A549 (cell line): Measurements from ENCODE around the gene BARX1. TPM values are rescaled to one million over a fixed set of nuclear protein-coding genes. Genes with fewer than 3 reads are reported as not detected.

Experiments
- ATAC-seq, 2 experiments: fragments of 200-7000 bp in 1 of 2; fragments of >200 bp in 1 of 2; cut with Nextera tagmentation in 1 of 2; cut with Tn5 transposase in 1 of 2; 3 replicates each; pipeline versions ENCODE4 v1.8.0 to v1.9.1; 2018 to 2020; ENCODE audit warnings: mild to moderate bottlenecking in 1 of 2, moderate library complexity in 1 of 2
- CTCF ChIA-PET: fragments of 300-600 bp; sonication (Branson Sonifier 250); formaldehyde crosslinking; extraction: SDS; loops from one replicate; lab custom pipeline; 2021; ENCODE audit warnings: antibody characterized with exemption, inconsistent platforms; lab: Yijun Ruan, JAX
- POLR2A ChIA-PET: fragments of 350-600 bp; formaldehyde crosslinking; extraction: SDS; loops from one replicate; lab custom pipeline; 2021; ENCODE audit warnings: antibody characterized with exemption, inconsistent platforms; lab: Yijun Ruan, JAX
- DNase-seq, 2 experiments: peaks; one replicate each; pipeline versions ENCODE4 v3.0.0 to v3.0.0-alpha.2; 2011 to 2016; ENCODE audit warnings: low read depth in 1 of 2, low spot score in 1 of 2
- FAIRE-seq: peaks from 2 replicates; lab custom pipeline; 2011; peaks lifted over from hg19 to GRCh38; lab: Jason Lieb, UNC
- H3K27ac ChIP-seq, 2 experiments: fragments of >200 bp; sonication (Bioruptor Twin); formaldehyde crosslinking; 3 replicates each; pipeline ENCODE4 v1.5.1; 2016 to 2017
- H3K4me1 ChIP-seq: fragments of >200 bp; sonication (Bioruptor Twin); formaldehyde crosslinking; 3 replicates; pipeline ENCODE4 v1.6.1; 2016
- H3K4me2 ChIP-seq: fragments of >200 bp; sonication (Bioruptor Twin); formaldehyde crosslinking; 3 replicates; pipeline ENCODE4 v1.6.1; 2016
- H3K4me3 ChIP-seq: fragments of >200 bp; sonication (Bioruptor Twin); formaldehyde crosslinking; 3 replicates; pipeline ENCODE4 v1.5.1; 2016
- H3K9me3 ChIP-seq: fragments of >200 bp; sonication (Bioruptor Twin); formaldehyde crosslinking; 3 replicates; pipeline ENCODE4 v1.6.1; 2016
- BHLHE40 ChIP-seq: IDR thresholded peaks from 2 replicates; pipeline ENCODE4 v1.6.1; 2012; ENCODE audit warnings: low read depth, low read length, inconsistent platforms
- CBX2 ChIP-seq: fragments of 200-600 bp; sonication (generic); IDR thresholded peaks from 2 replicates; pipeline ENCODE4 v1.6.1; 2016; ENCODE audit warnings: low read depth, mild to moderate bottlenecking, borderline replicate concordance
- CEBPB ChIP-seq, 2 experiments: fragments of >200 bp in 1 of 2; sonication (Bioruptor Twin) in 1 of 2; formaldehyde crosslinking in 1 of 2; IDR thresholded peaks; 2 replicates each; pipeline ENCODE4 v1.6.1; 2012 to 2016
- CHD4 ChIP-seq: fragments of 200-600 bp; sonication (generic); IDR thresholded peaks from 2 replicates; pipeline ENCODE4 v1.6.1; 2016; ENCODE audit warnings: antibody characterized with exemption, mild to moderate bottlenecking, borderline replicate concordance
- EHF ChIP-seq: fragments of 250-450 bp; sonication (Bioruptor Pico); IDR thresholded peaks from 2 replicates; pipeline ENCODE4 v1.5.0; 2020; ENCODE audit warnings: mild to moderate bottlenecking
- FOSB ChIP-seq: fragments of 250-450 bp; sonication (Bioruptor Pico); IDR thresholded peaks from 2 replicates; pipeline ENCODE4 v1.5.0; 2020; ENCODE audit warnings: mild to moderate bottlenecking, moderate library complexity
- FOXS1 ChIP-seq: fragments of 250-450 bp; sonication (Bioruptor Pico); IDR thresholded peaks from 2 replicates; pipeline ENCODE4 v1.5.0; 2020; ENCODE audit warnings: mild to moderate bottlenecking, moderate library complexity
- GATA3 ChIP-seq: IDR thresholded peaks from 2 replicates; pipeline ENCODE4 v1.6.1; 2012; ENCODE audit warnings: borderline replicate concordance
- HDAC2 ChIP-seq: fragments of 200-600 bp; sonication (generic); IDR thresholded peaks from 2 replicates; pipeline ENCODE4 v1.6.1; 2016
- HEYL ChIP-seq: fragments of 250-450 bp; sonication (Bioruptor Pico); IDR thresholded peaks from 2 replicates; pipeline ENCODE4 v1.8.0; 2021; ENCODE audit warnings: mild to moderate bottlenecking, moderate library complexity
- HOXA7 ChIP-seq: fragments of 250-450 bp; sonication (Bioruptor Pico); IDR thresholded peaks from 2 replicates; pipeline ENCODE4 v1.5.0; 2020; ENCODE audit warnings: mild to moderate bottlenecking, moderate library complexity
- HOXB5 ChIP-seq: fragments of 250-450 bp; sonication (Bioruptor Pico); IDR thresholded peaks from 2 replicates; pipeline ENCODE4 v1.5.0; 2020; ENCODE audit warnings: mild to moderate bottlenecking, moderate library complexity
- JUNB ChIP-seq: fragments of >200 bp; sonication (Bioruptor Twin); formaldehyde crosslinking; IDR thresholded peaks from 2 replicates; pipeline ENCODE4 v1.6.1; 2016
- KDM1A ChIP-seq: fragments of 200-600 bp; sonication (generic); IDR thresholded peaks from 2 replicates; pipeline ENCODE4 v1.6.1; 2016; ENCODE audit warnings: low read depth, mild to moderate bottlenecking
- MYC ChIP-seq: IDR thresholded peaks from 2 replicates; pipeline ENCODE4 v1.6.1; 2012; ENCODE audit warnings: mild to moderate bottlenecking, inconsistent platforms, low read length, improper control_type of control experiment, borderline replicate concordance
- NFE2L2 ChIP-seq: fragments of 150-350 bp; conservative IDR thresholded peaks from 2 replicates; pipeline ENCODE4 v1.6.1; 2014; ENCODE audit warnings: low read length
- NPAS2 ChIP-seq: fragments of 250-450 bp; sonication (Bioruptor Pico); IDR thresholded peaks from 2 replicates; pipeline ENCODE4 v1.8.0; 2022; ENCODE audit warnings: mild to moderate bottlenecking, moderate library complexity, borderline replicate concordance
- NR3C1 ChIP-seq: fragments of >200 bp; sonication (Bioruptor Twin); formaldehyde crosslinking; IDR thresholded peaks from 3 replicates; pipeline ENCODE4 v1.6.1; 2017
- POLR2AphosphoS2 ChIP-seq: conservative IDR thresholded peaks from 2 replicates; pipeline ENCODE4 v1.6.1; 2012; ENCODE audit warnings: low read length, improper control_type of control experiment, inconsistent platforms
- RAD21 ChIP-seq, 2 experiments: fragments of >200 bp in 1 of 2; sonication (Bioruptor Twin) in 1 of 2; formaldehyde crosslinking in 1 of 2; IDR thresholded peaks in 1 of 2; conservative IDR thresholded peaks in 1 of 2; 2 replicates in 1 of 2; 3 replicates in 1 of 2; pipeline ENCODE4 v1.6.1; 2012 to 2018; ENCODE audit warnings: inconsistent platforms in 1 of 2
- RARB ChIP-seq: fragments of 250-450 bp; sonication (Bioruptor Pico); IDR thresholded peaks from 2 replicates; pipeline ENCODE4 v1.8.0; 2021; ENCODE audit warnings: mild to moderate bottlenecking, moderate library complexity
- RFX5 ChIP-seq: fragments of 450-650 bp; IDR thresholded peaks from 2 replicates; pipeline ENCODE4 v1.7.1; 2014; ENCODE audit warnings: antibody characterized with exemption, mild to moderate bottlenecking, moderate library complexity
- SREBF2 ChIP-seq: fragments of 450-650 bp; IDR thresholded peaks from 2 replicates; pipeline ENCODE4 v1.6.1; 2014; ENCODE audit warnings: mild to moderate bottlenecking, moderate library complexity
- TP53 ChIP-seq: fragments of 250-450 bp; sonication (Bioruptor Pico); IDR thresholded peaks from 2 replicates; pipeline ENCODE4 v1.5.0; 2021; ENCODE audit warnings: mild to moderate bottlenecking, moderate library complexity
- ZNF302 ChIP-seq: fragments of 250-450 bp; sonication (Bioruptor Pico); IDR thresholded peaks from 2 replicates; pipeline ENCODE4 v1.9.0; 2021; ENCODE audit warnings: inconsistent platforms, mild to moderate bottlenecking, moderate library complexity
- WGBS: methylation state at CpG from one replicate; pipeline ENCODE4 v1.1.6; 2017; ENCODE audit errors: missing lambda C conversion rate; 5-methylcytosine and 5-hydroxymethylcytosine counted together
- polyA plus RNA-seq, 4 experiments: library from polyadenylated mRNA; depleted of rRNA in 3 of 4; stranded (reverse); fragments of >200 nt; fragmentation: RNase III in 1 of 4; extraction: RNeasy Plus Mini Kit Qiagen cat#74134 plus additional on column Dnase treatment in 1 of 4; gene quantifications; 2 replicates in 3 of 4; 3 replicates in 1 of 4; pipeline ENCODE4 v1.2.3, GENCODE V29; 2011 to 2017
- TF ChIP-seq, protein P1 (sequence below): fragments of 450-650 bp; IDR thresholded peaks from 2 replicates; pipeline ENCODE4 v1.6.1; 2014; ENCODE audit warnings: antibody characterized with exemption
- TF ChIP-seq, protein P2 (sequence below): IDR thresholded peaks from 2 replicates; pipeline ENCODE4 v1.6.1; 2012
- TF ChIP-seq, protein P3 (sequence below): fragments of 250-450 bp; sonication (Bioruptor Pico); IDR thresholded peaks from 2 replicates; pipeline ENCODE4 v1.5.0; 2020; ENCODE audit warnings: low read depth, mild to moderate bottlenecking, moderate library complexity
- TF ChIP-seq, protein P4 (sequence below): fragments of 150-350 bp; IDR thresholded peaks from 2 replicates; pipeline ENCODE4 v1.6.1; 2014; ENCODE audit warnings: low read depth, mild to moderate bottlenecking, low read length
- TF ChIP-seq, protein P5 (sequence below): fragments of >200 bp; sonication (Bioruptor Twin); formaldehyde crosslinking; IDR thresholded peaks from 3 replicates; pipeline ENCODE4 v1.6.1; 2016
- TF ChIP-seq, protein P6 (sequence below): IDR thresholded peaks from 2 replicates; pipeline ENCODE4 v1.6.1; 2012
- TF ChIP-seq, protein P7 (sequence below): fragments of >200 bp; sonication (Bioruptor Twin); formaldehyde crosslinking; IDR thresholded peaks from 2 replicates; pipeline ENCODE4 v1.6.1; 2016

The BARX1 gene
- polyA plus RNA-seq, 2 of the 4 experiments (the other 2 are of a cell fraction) = 3.5 to 7.3 TPM

DNA sequence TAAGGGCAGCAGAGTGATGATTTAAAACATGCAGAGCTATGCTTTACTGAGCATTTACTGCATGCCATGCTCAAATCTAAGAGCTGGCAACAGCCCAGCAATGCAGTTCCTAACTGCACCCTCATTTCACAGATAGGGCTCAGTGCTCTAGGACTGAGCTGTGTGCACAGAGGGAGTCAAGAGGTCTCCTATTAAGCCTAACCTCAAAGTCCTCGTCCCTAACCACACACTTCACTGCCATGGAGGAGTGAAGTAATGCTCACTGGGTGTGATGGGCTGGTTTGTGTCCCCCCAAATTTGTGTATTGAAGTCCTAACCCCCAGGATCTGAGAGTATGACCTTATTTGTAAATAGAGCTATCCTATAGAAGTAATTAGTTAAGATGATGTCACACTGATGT lies 25.9 kb downstream of the BARX1 start:
- DNase-seq (no peak), ATAC-seq (no peak), FAIRE-seq (no peak)
- TF ChIP-seq BHLHE40 = no peak
- TF ChIP-seq RARB (CRISPR knock-in tag) = no peak
- no peak for TF ChIP-seq MYC
- no peak for TF ChIP-seq SREBF2
- TF ChIP-seq CEBPB (IDR thresholded peaks at IDR 0.05) = no peak
- no peak for TF ChIP-seq FOSB (CRISPR knock-in tag)
- no peak for TF ChIP-seq FOXS1 (CRISPR knock-in tag)
- no peak for TF ChIP-seq EHF (CRISPR knock-in tag)
- no peak for TF ChIP-seq CHD4
- TF ChIP-seq POLR2AphosphoS2 = no peak
- TF ChIP-seq, protein P1, sequence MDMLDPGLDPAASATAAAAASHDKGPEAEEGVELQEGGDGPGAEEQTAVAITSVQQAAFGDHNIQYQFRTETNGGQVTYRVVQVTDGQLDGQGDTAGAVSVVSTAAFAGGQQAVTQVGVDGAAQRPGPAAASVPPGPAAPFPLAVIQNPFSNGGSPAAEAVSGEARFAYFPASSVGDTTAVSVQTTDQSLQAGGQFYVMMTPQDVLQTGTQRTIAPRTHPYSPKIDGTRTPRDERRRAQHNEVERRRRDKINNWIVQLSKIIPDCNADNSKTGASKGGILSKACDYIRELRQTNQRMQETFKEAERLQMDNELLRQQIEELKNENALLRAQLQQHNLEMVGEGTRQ = no peak
- no peak for TF ChIP-seq HOXB5 (CRISPR knock-in tag)
- TF ChIP-seq, protein P2, sequence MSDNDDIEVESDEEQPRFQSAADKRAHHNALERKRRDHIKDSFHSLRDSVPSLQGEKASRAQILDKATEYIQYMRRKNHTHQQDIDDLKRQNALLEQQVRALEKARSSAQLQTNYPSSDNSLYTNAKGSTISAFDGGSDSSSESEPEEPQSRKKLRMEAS = no peak
- no peak for TF ChIP-seq JUNB
- TF ChIP-seq HEYL (CRISPR knock-in tag) = no peak
- TF ChIP-seq HOXA7 (CRISPR knock-in tag) = no peak
- TF ChIP-seq NFE2L2 = no peak
- no peak for TF ChIP-seq HDAC2
- TF ChIP-seq, protein P3, sequence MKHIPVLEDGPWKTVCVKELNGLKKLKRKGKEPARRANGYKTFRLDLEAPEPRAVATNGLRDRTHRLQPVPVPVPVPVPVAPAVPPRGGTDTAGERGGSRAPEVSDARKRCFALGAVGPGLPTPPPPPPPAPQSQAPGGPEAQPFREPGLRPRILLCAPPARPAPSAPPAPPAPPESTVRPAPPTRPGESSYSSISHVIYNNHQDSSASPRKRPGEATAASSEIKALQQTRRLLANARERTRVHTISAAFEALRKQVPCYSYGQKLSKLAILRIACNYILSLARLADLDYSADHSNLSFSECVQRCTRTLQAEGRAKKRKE = no peak
- Histone ChIP-seq H3K9me3 (no peaks in the 10 kb centered on the region), H3K4me3 (no peak overlapping the region), H3K27ac (no peak overlapping the region), H3K4me1 (no peaks in the 10 kb centered on the region), H3K4me2 (no peak overlapping the region)
- WGBS = 0% methylated on average over 1 of the region's 1 CpG
- ChIA-PET CTCF (interaction anchor here (1.6 to 2.3 kb wide), 3 partner anchors 14 to 248 kb away, joined by 4 to 9 read pairs (median 4); no protein-coding TSS in a partner anchor), POLR2A (no interaction called here)

DNA sequence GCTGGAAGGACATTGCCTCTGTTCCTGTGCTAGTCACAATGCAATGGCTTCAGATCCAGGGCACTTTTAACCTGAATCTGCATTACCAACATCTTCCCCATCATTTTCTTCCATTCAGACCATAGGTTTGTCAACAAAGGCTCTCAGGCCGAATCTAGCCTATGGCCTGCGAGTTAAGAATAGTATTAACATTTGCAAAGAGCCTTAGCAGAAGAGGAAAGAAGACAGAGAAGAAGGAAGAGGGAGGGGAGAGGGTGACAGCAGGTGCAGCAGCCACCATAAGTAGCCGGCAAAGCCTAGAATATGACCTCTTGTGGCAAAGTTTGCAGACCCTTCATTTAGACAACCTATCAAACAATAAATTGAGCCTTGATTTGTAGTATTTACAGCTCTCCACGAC lies 32.6 kb downstream of the BARX1 start:
- TF ChIP-seq KDM1A = no peak
- TF ChIP-seq NPAS2 (CRISPR knock-in tag) = no peak
- no peak for TF ChIP-seq MYC
- TF ChIP-seq BHLHE40 = no peak
- TF ChIP-seq NR3C1 = no peak
- TF ChIP-seq, protein P4, sequence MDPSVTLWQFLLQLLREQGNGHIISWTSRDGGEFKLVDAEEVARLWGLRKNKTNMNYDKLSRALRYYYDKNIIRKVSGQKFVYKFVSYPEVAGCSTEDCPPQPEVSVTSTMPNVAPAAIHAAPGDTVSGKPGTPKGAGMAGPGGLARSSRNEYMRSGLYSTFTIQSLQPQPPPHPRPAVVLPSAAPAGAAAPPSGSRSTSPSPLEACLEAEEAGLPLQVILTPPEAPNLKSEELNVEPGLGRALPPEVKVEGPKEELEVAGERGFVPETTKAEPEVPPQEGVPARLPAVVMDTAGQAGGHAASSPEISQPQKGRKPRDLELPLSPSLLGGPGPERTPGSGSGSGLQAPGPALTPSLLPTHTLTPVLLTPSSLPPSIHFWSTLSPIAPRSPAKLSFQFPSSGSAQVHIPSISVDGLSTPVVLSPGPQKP = no peak
- TF ChIP-seq, protein P5, sequence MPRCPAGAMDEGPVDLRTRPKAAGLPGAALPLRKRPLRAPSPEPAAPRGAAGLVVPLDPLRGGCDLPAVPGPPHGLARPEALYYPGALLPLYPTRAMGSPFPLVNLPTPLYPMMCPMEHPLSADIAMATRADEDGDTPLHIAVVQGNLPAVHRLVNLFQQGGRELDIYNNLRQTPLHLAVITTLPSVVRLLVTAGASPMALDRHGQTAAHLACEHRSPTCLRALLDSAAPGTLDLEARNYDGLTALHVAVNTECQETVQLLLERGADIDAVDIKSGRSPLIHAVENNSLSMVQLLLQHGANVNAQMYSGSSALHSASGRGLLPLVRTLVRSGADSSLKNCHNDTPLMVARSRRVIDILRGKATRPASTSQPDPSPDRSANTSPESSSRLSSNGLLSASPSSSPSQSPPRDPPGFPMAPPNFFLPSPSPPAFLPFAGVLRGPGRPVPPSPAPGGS = no peak
- no peak for TF ChIP-seq TP53 (CRISPR knock-in tag)
- TF ChIP-seq RFX5 = no peak
- TF ChIP-seq, protein P6, sequence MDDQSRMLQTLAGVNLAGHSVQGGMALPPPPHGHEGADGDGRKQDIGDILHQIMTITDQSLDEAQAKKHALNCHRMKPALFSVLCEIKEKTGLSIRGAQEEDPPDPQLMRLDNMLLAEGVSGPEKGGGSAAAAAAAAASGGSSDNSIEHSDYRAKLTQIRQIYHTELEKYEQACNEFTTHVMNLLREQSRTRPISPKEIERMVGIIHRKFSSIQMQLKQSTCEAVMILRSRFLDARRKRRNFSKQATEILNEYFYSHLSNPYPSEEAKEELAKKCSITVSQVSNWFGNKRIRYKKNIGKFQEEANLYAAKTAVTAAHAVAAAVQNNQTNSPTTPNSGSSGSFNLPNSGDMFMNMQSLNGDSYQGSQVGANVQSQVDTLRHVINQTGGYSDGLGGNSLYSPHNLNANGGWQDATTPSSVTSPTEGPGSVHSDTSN = no peak
- no peak for TF ChIP-seq ZNF302
- no peak for TF ChIP-seq RAD21 (conservative IDR thresholded peaks at IDR 0.05 in 1 of 2, IDR thresholded peaks at IDR 0.05 in 1 of 2)
- no peak for TF ChIP-seq CBX2
- no peak for TF ChIP-seq GATA3
- TF ChIP-seq, protein P7, sequence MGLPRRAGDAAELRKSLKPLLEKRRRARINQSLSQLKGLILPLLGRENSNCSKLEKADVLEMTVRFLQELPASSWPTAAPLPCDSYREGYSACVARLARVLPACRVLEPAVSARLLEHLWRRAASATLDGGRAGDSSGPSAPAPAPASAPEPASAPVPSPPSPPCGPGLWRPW = no peak
- ChIA-PET CTCF (interaction anchor here (0.9 to 1.0 kb wide), 2 partner anchors 10 kb away, joined by 3 read pairs; no protein-coding TSS in a partner anchor), POLR2A (no interaction called here)
- H3K9me3 ChIP-seq = no peaks in the 10 kb centered on the region
- no peak overlapping the region for H3K27ac ChIP-seq
- H3K4me3 ChIP-seq = no peak overlapping the region
- WGBS = 30% methylated on average over 4 of the region's 4 CpGs
- H3K4me2 ChIP-seq = no peak overlapping the region
- no peaks in the 10 kb centered on the region for H3K4me1 ChIP-seq
- DNase-seq (no peak), FAIRE-seq (no peak), ATAC-seq (no peak)
